NOMO-1 treated with dmso at 0.1 percent for 144 hours (cell line): ENCODE measurements around the gene TENM4.

Experiments used
- DNase-seq: peaks from one replicate; lab custom pipeline; 2025; ENCODE audit not compliant: unreplicated experiment; lab: John Stamatoyannopoulos, UW

Gene TENM4

DNA sequence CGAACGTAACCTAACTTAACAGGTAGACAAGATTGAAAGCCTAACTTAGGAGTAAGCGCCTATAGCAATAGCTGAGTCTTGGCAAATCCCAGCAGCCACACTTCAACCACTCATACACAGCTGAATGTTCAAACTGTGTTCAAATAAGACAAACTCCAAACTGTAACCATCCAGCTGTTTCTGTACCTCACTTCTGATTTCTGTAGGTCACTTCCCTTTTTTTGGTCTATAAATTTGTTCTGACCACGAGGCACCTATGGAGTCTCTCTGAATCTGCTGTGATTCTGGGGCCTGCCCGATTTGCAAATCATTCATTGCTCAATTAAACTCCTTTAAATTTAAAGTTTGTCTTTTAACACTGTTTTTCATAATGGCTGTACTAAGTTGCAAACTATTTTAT, 8.2 kb upstream of the TENM4 start:
- DNase-seq = peak; percentile 38

- no peak for DNase-seq
These were observed 6.4 kb upstream of the TENM4 start for GRCh38 chr11:79447038-79447786.

DNA sequence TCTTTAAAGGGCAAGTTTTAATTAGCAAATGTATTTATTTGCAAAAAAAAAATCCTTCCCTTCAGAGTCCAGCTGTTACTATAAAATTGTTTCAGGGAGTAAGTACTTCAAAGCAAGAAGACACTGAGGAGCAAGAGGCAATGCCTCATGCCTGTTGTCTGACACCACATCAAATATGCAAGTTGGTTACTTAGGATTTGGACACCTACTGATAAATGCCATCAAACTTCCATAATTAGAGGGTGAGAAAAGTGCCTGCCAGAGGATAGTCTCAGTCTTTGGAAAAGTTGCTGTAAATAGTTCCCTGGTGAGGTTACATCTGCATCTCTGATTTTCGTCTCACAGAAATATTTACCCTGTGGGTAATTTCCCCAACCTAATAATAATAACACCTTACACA, 4.1 kb upstream of the TENM4 start:
- DNase-seq = no peak

DNA sequence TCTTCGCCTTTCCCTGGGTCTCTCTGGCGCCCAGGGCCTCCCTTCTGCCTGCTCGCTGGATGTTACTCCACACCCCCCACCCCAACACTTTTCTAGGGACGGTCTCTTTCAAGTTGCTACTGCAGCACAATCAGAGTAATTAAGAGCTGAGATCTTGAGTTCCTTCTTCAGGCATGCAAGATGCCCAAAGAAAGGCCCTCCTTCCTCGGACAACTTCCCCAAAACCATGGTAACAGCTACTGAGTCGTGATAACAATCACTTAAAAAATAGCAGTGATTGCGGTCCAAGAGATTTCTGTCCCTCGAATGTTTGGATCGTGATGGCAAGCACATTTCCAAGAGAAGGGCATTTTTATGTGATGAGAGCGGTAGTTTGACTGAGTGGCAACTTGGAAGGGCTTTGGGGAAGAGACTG, 638 bp upstream of the TENM4 start:
- DNase-seq = peak; percentile 77

- no peak for DNase-seq
These were observed 802 bp downstream of the TENM4 start for GRCh38 chr11:79439886-79440570.

GRCh38 chr11:79439410-79439885, 1.4 kb downstream of the TENM4 start:
- no peak for DNase-seq

DNA sequence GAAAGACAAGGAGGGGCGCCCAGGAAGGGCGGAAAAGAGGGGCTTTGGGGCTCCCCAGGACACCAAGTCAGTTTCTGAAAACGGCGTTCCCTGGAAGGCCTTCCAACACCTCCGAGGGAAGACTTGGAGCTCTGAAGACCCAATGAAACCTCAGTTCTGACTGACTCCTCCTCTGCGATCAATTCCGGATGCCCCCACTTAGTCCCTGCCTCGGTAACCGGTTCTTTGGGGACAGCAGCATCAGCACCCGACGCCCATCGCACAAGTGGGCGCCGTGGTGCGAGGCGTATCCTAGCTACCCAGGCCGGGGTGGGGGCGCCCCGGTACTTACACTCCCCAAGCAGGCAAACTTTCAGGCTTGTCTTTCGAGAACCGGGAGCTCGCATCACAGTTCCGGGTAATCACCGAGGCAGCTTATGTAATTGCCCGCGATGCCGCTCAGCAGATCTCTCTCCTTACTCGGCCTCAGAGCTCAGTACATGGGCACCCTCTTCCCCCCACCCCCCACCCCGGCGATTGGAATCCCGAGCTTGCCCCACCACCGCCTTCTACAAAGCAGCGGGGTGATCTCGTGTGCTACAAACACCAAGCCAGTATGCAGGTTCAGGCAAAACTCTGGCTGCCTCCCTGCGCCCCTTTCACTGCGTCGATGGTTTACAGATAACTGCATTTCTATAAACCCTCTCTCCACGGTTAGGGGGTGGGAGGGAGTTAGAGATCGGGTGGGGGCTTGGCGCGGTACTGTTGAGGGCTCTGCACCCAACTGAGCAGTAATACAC, 2.0 kb downstream of the TENM4 start:
- DNase-seq = no peak

DNA sequence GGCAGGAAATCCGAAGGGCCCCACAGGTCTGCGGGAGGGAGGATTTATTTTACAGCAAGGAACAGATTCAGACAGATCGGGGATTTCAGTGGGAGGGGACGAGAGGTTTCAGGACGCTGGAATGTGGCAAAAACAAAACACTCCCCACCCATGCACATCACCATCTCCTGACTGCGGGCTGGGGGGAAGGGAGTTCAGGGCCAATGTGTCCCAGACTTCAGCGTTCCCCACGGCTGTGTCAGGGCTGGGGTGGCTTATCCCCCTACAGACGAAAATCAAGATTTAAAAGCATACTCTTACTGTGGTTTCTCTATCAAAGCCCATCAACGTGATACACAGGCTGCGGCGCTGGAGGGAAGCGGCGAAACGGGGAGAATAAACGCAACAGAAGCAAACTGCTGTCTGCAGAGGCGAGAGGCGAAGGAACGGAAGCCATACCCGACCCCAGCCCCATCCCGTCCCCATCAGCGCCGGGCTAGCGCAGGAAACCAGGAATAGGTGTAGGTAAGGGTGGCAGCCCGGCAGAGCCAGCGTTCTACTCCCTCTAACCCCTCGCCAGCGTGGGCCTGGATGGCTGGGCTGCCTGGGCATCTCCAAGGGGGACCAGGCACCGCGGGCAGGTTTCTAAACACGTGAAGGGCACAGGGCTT, 2.7 kb downstream of the TENM4 start:
- no peak for DNase-seq

GRCh38 chr11:79437278-79437980, 3.4 kb downstream of the TENM4 start:
- no peak for DNase-seq

GRCh38 chr11:79436919-79437277, 3.9 kb downstream of the TENM4 start:
- no peak for DNase-seq

DNA sequence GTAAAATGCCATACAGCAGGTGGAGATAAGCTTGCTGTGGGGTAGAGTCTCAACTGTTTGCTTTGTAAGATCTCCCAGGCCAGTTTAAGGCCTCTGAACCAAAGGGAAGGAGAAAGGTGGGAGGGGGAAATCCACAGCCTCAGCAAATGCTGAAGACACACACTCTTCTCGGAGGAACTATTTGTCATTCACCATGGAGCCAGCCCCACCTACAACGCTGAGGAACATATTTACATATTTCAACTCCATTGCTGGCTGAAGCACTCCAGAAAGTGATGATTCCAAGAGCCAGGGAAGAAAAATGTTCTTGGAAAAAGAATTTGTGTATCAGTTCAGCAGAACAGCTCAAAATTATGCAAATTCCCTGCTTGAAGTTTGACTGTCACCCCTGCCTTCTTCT, 6.5 kb downstream of the TENM4 start:
- no peak for DNase-seq

DNA sequence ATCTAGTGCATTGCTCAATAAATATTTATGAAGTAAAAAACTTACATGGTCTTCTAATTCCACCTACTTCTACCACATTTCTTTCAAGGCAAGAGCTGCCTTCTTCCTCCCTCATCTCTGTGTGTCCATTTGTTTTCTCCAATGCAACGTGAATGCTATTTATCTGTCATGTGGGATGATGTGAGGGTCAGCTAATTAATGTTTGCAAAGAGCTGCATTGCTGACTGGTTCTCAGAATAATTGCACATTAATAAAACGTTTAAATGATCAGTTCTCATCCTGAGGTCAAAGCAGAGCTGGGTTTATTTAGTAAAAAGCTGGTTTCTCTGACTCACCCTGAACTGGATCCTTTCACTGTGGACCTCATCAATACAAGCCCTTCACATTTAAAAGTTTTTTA, 8.7 kb downstream of the TENM4 start:
- DNase-seq = no peak

GRCh38 chr11:79431535-79431934, 9.3 kb downstream of the TENM4 start:
- no peak for DNase-seq

- no peak for DNase-seq
These were observed 10.6 kb downstream of the TENM4 start for GRCh38 chr11:79430280-79430679.

- DNase-seq = no peak
These were observed 12.4 kb downstream of the TENM4 start for GRCh38 chr11:79428406-79428805.

- no peak for DNase-seq
These were observed 13.1 kb downstream of the TENM4 start for GRCh38 chr11:79427611-79428327.

GRCh38 chr11:79427126-79427525, 13.7 kb downstream of the TENM4 start:
- DNase-seq = no peak

DNA sequence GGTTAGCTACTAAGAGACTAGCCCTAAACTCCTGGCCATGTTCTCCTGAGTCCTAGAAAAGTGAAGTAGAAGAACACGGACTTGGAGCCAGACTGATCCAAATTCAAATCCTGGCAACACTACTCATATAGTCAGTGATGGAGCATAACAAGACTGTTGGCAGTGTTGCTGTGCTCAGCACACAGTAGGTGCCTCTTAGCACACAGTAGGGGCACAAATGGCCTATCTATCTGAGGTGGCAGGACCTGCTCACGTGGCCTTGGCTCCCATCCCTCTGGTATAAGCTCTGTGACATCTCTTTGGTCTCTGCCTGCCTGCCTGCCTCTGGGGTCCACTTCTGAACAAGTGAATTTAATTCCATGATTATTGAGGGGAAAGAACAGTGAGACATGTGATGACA, 15.4 kb downstream of the TENM4 start:
- no peak for DNase-seq

DNA sequence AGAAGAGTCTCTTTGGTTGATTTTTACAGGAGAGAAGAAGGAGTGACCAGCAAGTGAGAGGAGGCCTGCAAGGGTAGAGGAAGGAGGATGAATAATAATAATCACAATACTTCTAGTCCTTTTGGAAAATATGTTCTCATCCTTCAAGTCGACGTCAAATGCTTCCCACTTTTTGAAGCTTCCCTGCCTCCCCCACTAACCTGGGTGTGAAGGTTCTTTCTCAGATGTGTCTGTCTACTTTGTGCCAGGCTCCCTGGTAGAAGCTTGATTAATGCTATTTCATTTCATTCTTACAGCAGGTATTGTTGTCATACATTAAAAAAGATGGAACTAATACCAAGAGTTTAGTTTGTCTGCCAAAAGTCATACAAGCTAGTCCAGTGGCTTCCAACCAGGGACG, 17.1 kb downstream of the TENM4 start:
- DNase-seq = no peak

DNA sequence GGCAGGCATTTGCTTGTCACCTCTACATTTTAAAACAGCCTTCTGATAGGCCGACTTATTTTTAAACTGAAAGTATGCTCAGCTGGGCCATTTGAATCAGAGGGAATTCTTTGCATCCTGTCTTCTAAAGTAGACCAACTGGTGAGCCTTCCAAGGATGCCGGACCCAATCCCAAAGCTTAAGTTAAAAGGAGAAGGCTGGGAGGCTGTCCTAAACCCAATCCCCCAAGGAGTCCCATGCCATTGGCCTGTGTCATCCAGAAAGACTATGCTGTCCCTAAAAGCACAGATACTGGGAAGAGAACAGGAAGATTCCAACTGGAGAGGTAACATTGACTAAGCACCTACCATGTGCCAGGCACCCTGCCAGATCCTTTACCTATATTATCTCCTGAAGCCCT, 18.0 kb downstream of the TENM4 start:
- DNase-seq = no peak
